ENCODE data around the gene SPATA18.

The SPATA18 gene

DNA sequence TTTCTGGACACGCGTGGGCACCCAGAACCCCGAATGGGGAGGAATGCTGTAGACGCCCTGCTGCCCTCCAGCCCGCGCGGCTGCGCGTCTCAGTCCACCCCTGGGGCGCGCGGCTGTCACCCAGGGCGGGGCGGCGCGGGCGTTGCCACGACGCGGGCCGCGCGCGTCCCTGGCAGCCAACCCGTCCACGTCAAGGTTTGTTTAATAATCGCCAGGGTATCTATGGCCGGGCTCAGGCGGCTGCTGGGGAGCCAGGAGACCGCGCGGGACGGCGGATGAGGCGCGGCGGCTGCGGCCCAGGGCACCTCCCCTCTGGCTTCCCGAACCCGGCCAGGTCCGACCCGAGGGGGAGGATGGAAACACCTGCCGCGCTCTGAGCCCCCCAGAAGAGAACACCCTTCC lies at the start of gene SPATA18:
Gene SPATA18 (plus strand): TSS at position 92 of the 402 bp plus-strand sequence. CDS start 401 bp downstream, outside the sequence.
- no peak for DNase-seq

- no peak for DNase-seq
Observed at GRCh38 chr4:52001616-52002015, 49.5 kb upstream of the SPATA18 start.

DNA sequence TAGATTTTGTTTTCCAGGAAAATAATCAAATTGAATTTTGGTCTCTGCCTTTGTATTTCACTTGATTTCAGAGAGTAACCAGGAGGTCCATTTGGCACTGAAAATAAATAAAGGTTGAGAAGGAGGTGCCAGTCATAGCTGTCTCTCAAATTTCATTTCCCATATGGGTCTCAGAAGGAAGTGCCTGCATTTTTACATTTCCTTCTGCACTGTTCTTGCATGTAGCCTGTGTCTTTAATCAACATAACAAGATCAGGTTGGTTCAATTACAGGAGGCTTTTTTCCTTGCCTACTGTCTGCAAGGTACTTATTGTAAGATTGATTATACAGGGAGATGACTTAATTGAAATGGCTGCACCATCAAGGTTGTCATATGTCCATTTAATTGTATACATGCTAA lies 46.7 kb upstream of the SPATA18 start:
- DNase-seq = no peak

DNA sequence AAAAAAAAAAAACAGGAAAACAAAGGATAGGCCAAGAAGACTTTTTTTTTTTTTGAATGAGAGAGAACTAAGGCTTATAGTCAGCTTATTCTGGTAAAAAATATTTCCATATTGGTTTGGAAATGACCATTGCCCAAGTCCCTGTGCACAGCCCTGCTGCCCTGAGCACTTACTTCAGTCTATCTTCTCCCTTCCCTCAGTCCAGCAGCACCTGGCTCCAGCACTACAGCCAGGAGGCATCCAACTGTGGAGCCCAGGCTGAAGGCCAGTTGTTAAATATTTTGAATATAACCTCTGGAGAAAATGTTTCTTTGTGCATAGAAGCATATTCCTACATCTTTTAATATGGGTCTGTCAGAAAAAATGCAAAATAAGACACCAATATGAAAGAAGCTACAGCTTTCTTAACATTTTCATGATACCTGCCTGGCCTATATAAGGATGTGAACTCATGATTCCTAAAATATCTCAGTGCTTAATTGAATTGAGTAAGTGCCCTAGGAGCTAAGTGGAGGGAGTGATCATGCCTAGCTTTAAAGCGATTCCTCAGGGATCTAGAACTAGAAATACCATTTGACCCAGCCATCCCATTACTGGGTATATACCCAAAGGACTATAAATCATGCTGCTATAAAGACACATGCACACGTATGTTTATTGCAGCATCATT lies 45.4 kb upstream of the SPATA18 start:
- DNase-seq = no peak

GRCh38 chr4:52006887-52007286 lies 44.2 kb upstream of the SPATA18 start:
- no peak for DNase-seq

DNA sequence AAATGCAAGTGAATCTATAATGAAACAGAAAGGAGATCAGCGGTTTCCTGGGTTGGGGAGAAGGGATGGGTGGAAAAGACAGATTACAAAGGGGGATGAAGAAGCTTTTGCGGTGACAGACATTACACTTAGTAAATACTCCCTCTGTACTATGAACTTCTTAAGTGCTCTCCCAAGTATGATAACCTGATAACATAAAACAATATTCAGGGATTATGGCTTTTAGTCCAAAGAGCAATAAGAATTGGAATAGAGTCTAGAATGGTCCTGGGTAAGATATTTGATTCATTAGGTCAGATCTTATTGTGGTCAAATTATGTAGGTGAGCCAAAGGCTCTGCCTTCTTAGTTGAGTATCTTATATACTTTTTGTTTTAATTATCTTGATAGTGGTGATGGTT lies 40.1 kb upstream of the SPATA18 start:
- no peak for DNase-seq

GRCh38 chr4:52012651-52013050 lies 38.5 kb upstream of the SPATA18 start:
- no peak for DNase-seq

- DNase-seq = no peak
Observed at GRCh38 chr4:52014903-52015302, 36.2 kb upstream of the SPATA18 start.

- no peak for DNase-seq
Observed at GRCh38 chr4:52015366-52015765, 35.7 kb upstream of the SPATA18 start.

- DNase-seq = no peak
Observed at GRCh38 chr4:52016981-52017380, 34.1 kb upstream of the SPATA18 start.

DNA sequence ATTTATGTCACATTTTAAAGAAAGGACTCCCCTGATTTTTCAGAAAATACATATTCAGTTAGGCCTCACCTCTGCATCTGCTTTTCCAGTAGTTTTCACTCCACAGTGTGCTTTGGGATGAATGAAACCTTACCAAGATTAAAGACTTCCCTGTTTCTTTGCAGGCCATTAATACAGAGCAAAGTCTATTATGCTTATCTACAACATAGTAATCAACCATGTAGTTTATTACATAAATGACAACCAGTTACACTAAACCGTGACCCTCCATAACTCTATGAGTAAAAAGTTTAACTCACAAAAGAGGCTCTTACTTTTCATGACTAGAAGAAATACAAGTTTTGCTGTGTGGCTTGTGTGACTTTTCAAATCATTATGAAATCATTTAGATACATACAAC lies 33.3 kb upstream of the SPATA18 start:
- no peak for DNase-seq

DNA sequence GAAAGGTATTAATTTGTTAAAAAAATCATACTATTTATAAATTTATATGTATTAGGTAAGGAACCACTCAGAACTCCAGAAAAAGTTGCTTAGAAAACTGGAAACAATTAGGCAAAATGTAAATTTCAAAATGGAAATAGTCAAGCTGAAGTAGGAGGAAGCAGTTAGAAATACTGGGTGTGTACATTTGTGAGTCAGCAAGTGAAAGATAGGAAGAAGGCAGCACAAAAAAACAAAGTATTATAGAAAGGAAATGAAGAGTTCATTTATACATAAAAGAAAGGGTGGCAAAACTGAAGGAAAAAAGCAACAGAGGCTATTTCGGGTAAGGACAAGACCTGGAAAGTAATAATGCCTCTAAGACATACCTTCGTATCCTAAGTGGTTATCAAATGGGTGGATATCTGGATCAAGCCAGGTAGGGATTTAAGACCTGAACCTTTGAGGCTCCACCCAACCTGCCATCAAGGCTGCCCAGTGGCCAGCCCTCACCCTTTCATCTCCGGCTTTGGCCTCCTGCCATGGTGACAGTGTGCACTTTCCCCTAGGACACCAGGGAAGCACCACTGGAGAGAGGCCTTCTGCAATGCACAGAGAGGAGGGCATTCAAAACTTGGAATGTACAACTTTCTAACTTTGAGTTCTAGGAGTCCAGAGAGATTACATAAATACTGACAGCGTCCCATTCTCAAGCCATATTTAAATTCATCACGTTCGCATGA lies 31.0 kb upstream of the SPATA18 start, which contains the start of gene LRRC66:
Gene LRRC66 (minus strand): TSS at position 428 of the 722 bp plus-strand sequence. CDS start 2,750 bp downstream, outside the sequence.
- no peak for DNase-seq

- no peak for DNase-seq
Observed at GRCh38 chr4:52028970-52029369, 22.1 kb upstream of the SPATA18 start.

- no peak for DNase-seq
Observed at GRCh38 chr4:52032005-52032404, 19.1 kb upstream of the SPATA18 start.

GRCh38 chr4:52035190-52035589 lies 15.9 kb upstream of the SPATA18 start:
- DNase-seq = no peak

DNA sequence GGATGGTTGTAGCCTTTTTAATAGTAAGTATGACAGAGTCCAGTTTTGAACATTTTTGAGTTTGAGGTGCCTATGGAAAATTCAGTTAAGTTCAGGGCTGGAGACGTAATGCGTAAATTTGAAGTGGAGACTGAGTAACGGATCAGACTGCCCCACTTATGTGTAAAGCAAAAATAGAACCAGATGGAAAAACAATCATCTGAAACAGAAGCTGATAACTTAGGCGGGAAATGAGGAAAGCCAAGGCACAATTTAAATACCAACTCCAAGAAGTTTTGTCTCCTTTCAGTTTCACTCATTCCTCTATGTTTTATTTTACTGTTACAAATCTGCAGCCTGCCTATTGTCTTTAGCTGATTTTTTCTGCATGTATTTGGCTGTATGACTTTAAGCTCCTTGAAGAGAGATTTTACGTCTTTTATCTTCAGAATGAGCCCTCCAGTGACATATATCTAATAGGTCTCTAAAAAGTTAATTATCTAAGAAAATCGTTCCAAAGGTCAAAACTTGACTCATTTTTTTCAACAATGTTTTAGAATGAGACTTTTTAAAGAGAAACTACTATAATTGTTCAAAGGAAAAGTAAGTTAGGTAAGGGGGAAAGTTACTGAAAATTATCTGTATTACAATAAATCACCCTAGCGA lies 14.1 kb upstream of the SPATA18 start:
- no peak for DNase-seq

DNA sequence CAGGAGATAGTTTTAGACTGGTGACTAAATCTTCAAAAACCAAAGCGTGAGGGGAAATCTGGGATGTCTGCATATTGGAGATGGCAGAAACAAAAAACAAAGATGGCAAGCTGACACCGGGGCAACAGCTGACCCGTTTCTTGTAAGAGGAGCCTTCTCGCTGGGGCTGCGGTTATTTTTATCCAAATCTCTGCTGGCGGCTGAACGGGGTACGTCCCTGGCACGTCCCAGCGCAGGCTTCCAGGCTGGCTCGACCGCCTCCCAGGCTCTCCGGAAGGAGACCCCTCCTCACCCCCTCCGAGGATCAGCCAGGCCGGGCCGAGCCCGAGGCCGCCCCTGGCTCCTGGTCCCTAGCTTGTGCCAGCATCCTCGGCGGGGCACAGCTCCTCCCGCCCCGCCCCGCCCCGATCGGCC lies 13.4 kb upstream of the SPATA18 start:
- no peak for DNase-seq

GRCh38 chr4:52038103-52038912 lies 12.8 kb upstream of the SPATA18 start, which contains the start of gene SGCB:
TSS of gene SGCB (minus strand) at chr4:52038299. CDS start at chr4:52038259, 40 bp downstream.
- peak; percentile 9 for DNase-seq

GRCh38 chr4:52045028-52045427 lies 6.1 kb upstream of the SPATA18 start:
- DNase-seq = no peak

- DNase-seq = no peak
Observed at GRCh38 chr4:52049266-52049665, 1.8 kb upstream of the SPATA18 start.

- DNase-seq = no peak
Observed at GRCh38 chr4:52051615-52052474, 741 bp downstream of the SPATA18 start.

GRCh38 chr4:52052475-52052780 lies 1.3 kb downstream of the SPATA18 start:
- no peak for DNase-seq
